GM18508 (cell line): ENCODE measurements around the gene RAE1.

ENCODE experiments used
- ATAC-seq: cut with Tn5 transposase; IDR thresholded peaks from one replicate; pipeline ENCODE4 v1.9.1; 2021; ENCODE audit warnings: moderate number of reproducible peaks; ENCODE audit not compliant: insufficient read depth, unreplicated experiment

RAE1 gene

DNA sequence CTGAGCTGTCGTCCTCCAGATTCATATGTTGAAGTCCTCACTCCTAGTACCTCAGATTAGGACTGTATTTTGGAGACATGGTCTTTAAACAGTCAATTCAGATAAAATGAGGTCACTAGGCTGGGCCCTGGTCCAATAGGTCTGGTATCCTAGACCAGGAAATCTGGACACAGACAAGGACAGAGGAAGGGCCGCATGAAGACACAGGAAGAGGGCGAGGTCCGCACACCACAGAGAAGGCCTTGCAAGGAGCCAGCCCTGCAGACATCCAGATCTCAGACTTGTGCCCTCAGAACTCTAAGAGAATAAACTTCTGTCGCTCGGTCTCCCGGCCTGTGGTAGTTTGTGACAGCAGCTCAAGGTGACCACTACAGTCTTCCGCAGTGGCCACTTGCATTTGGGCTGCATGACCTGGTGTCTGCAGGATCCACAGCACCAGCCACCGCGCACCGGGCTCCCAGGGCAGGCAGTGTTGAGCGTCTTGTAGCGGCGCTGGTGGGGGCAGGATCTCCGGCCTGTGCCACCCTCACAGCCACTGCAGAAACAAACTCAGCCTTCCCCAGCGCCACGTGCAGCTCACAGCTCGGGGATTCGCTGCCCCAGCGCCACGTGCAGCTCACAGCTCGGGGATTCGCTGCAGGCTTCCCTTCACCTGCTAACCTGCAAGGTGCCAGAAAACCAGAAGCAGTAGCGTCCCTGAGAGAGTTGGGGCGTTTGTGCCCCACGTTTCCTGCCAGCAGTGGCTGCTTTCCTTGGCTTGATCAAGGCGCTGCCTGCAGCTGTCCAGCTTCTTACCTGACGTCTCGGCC is 34.1 kb downstream of the RAE1 start:
- ATAC-seq = no peak

DNA sequence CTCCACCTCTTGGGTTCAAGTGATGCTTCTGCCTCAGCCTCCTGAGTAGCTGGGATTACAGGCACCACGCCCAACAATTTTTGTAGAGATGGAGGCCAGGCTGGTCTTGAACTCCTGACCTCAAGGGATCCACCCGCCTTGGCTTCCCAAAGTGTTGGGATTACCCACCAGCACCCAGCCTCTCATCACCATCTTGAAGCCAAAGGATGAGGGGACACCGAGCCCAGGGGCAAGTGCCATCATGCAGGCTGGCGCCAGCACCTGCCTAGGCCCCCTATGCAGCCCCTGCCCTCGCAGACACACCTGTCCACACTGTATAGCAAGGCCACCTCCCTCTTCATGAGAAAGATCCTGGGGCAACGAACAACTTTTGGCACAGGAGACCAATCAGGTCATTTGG is 34.9 kb downstream of the RAE1 start:
- ATAC-seq = no peak

DNA sequence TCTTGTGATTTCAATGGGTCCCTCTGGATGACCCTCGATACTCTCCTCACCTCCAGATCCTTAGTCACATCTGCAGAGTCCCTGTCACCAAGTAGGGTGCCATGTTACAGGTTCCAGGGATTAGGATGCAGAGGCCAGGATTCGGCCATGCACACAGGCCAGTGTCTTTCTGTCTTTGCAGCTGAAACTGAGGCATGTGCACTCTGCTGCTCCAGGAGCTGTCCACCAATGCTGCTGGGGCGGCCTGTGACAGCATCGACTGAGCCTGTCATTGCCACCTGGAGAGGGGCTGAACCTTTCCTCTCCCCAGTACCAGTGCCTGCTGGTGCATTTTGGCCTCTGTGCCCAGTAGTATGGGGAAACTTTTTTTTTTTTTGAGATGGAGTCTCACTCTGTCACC is 35.7 kb downstream of the RAE1 start:
- no peak for ATAC-seq

- no peak for ATAC-seq
These were observed 36.4 kb downstream of the RAE1 start for GRCh38 chr20:57387463-57387862.

DNA sequence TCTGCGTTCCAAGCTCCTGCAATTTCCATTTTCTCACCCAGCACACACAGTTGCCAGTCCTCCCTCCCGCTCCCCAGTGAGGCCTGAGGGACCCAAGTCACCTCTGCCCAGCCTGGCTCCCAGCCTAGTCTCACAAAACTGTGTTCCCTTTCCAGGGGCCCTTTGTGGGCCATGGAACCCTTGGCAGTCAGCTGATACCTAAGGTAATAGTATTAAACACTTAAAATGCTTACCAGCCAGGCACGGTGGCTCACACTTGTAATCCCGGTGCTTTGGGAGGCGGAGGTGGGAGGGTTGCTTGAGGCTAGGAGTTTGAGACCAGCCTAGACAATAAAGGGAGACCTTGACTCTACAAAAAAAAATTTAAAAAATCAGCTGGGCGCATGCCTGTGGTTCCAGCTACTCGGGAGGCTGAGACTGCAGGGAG is 36.9 kb downstream of the RAE1 start:
- ATAC-seq = no peak

- no peak for ATAC-seq
These were observed 38.1 kb downstream of the RAE1 start for GRCh38 chr20:57388953-57389694.

DNA sequence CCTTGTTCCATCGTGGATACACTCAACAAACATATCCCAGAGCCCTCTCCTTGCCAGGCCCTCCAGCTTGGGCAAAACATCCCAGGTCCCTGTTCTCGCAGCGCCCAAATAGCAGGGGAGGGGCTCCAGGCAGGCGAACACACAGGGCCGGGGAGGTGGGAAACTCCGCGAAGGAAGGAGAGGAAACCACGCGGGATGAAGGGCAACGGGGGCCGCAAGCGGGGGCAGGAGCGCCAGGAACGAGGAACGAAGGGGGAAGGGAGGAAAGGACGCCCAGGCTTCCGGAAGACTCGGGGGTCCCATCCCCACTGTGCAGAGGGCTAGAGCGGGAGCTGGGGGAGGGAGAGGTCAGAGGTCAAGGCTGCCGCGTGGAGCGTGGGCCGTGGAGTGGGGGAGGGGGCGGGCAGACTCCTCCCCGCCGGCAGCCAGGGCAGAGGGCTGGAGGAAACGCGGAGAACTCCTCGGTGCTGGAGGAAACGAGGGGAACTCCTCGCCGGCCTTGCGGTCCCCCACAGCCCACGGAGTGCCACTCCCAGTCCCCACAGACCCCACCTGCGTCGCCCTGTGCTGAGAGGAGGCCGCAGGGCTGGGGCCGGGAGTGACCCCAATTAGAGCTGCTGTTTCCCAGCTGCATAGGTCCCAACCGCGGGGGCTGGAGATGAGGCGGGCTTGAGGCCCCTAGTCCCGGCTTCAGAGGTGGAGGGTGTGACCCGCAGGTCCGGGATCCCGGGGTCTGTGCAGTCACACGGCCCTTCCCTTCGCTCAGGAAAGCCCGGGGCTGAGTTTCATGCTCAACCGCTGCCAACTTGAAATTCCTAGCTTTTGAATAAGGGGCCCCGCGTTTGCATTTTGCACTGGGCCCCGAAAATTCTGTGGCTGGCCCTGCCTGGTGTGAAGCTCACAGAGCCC is 38.9 kb downstream of the RAE1 start:
- ATAC-seq = no peak

DNA sequence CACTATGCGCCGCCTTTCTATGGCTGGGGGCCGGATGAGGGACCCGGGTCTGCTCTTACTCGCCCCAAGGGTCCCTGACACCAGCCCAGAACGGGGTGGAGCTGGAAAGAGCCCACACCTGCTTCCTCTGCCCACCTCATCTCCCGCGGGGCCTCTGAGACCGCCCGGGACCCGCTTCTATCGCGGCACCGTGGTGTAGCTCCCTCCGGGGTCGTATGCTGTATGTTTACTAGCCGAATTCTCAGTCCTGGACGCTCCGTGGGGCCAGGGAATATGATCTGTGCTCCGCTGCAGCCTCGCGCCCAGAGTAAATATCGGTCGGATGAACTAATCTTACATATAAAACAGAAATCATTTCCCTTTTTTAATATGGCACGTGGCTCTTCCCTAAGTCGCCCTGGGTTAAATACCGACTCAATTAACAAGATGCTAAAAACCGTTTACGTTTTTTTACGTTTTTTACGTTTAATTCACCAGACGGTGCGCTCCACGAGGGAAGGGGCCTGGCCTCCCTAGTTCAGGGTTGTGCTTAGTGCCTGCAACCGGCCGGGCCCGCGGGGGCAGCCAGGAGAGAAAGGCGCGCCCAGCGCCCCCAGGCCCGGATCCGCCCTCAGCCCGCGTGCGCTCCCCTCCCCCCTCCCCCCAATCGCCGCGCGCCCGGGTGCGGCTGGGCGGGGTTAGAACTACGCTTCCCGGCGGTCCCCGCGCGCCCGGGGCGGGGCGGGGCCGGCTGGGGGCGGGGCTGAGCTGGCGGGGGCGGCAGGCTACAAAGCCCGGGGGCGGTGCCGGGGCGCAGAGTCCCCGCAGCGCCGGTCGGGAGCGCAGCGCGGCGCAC is 39.8 kb downstream of the RAE1 start, which contains the start of gene RBM38:
Gene RBM38, plus strand, starts transcription at position 793 of the 835 bp plus-strand sequence. CDS start 186 bp downstream, outside the sequence.
- ATAC-seq = no peak

GRCh38 chr20:57391439-57392301 is 40.6 kb downstream of the RAE1 start:
- ATAC-seq = no peak

- ATAC-seq = no peak
These were observed 41.6 kb downstream of the RAE1 start for GRCh38 chr20:57392512-57393271.

GRCh38 chr20:57393321-57394120 is 42.5 kb downstream of the RAE1 start:
- ATAC-seq = no peak

- no peak for ATAC-seq
These were observed 43.3 kb downstream of the RAE1 start for GRCh38 chr20:57394121-57395082.

DNA sequence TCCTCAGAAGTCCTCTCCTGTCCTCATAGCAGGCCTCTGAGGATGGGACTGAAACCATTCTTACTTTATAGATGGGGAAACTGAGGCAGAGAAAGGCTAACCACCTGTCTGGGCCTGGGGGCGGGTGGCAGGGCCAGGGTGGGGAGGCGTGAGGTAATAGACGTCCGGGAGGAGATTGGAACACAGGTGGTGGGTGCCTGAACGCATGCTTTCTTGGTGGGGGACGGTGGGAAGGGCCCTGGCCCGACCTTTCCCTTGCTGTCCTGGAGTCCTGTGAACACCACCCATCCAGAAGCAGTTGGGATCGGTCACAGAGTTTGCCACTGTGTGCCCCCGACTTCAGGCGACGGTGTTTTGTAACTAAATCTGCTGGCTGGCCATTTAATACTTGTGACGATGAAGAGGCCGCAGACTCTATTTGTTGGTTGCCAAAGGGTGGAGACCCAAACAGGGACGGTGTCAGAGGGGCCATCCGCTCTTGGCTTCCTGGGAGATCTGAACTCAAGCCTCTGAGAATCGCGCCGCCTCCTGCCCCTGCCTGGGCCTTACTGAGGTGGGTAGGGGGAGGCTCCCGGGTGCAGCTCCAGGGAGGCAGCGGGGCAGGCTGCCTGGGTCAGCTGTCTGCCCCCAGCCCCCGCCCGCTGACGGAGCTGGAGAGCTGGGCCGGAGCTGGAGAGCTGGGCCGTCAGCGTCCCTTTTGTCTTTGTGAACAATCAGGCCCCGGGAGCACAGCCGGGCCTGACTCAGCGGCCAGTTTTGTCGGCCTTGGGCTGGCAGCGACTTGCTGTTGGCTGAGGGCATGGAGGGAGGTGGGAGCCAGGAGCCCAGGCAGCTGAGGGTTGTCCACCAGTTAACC is 44.3 kb downstream of the RAE1 start:
- ATAC-seq = no peak

DNA sequence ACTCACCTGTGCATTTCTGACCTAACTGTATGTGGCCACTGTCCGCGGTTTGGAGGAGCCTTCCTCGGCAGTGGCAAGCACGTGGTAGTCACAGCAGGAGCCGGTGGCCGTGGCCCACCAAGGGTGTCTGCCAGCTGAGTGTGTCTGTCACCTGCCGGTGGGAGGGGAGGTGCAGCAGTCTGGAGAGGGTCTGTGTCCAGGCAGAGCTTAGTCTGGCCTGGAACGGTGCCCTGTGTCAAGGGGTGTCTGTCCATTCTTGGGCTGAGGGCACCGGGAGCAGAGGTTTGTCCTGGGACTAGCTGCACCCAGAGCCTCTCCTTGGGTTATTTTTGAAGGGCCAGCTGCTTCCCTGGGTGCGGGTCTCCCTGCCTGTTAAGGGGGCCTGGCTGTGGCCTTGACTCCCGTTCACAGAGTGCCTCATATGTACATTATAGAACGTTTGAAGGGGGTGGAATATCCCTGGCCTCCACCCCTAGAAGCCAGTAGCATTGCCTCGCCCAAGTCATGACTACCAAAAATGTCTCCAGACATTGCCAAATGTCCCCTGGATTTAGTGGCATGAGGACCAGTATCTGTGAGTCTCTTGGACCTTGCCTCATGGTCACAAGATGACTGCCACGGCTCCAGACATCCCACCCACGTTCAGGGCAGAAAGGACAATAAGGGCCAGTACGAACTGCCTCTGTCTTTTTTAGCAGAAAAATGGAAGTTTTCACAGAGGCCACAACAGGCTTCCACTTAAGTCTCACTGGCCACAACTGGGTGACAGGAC is 45.3 kb downstream of the RAE1 start:
- no peak for ATAC-seq
